Cardiac fibroblast (primary cell): ENCODE results near the gene OOEP.
"Not testable (repeated sequence)": the region's sequence is repeated elsewhere in the genome, so short reads cannot be mapped to it uniquely, and the experiment has no call there.

Source experiments
- DNase-seq, 2 donors: peaks; one replicate each; pipeline versions ENCODE4 v3.0.0 to v3.0.0-alpha.2; 2010; ENCODE audit warnings: low read depth in 2 of 2
- H3K4me3 ChIP-seq, 2 donors: replicated peaks in 1 of 2; 1 replicate in 1 of 2; 2 replicates in 1 of 2; pipeline ENCODE4 v1.5.1; 2011; ENCODE audit warnings: low read depth in 2 of 2, low read length in 2 of 2, mild to moderate bottlenecking in 2 of 2, moderate library complexity in 1 of 2
- CTCF ChIP-seq: IDR thresholded peaks from one replicate; pipeline ENCODE4 v1.5.1; 2011; ENCODE audit warnings: low read depth, mild to moderate bottlenecking, low read length, inconsistent platforms

OOEP gene

DNA sequence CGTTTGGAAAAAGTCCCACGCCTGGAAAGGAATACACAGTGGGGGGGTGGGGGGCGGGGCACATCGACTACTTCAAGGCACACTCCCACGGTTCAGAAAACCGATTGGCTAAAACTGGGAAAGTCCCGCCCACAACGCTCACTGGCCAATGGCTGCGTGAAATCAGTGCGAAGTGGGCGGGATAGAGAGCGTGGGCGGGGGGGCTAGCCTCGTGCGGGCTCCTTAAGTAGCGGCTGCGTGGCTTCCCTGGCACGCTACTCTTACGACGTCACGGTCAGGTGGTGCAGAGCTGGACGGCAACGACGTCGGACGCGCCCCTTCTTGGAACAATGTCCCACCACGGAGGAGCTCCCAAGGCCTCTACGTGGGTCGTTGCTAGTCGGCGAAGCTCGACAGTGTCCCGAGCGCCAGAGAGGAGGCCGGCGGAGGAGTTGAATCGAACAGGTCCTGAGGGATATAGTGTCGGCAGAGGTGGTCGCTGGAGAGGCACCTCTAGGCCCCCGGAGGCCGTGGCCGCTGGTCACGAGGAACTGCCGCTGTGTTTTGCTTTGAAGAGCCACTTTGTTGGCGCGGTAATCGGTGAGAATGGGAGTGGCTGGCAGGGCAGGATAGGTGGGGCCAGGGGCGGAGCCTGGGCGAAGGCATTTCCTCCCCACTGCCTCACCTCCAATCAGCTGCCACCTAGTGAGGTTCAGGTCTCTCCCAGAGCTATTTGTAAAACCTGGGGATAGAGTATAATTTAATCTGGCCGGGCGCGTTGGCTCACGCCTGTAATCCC, 25.1 kb upstream of the OOEP start, which contains the start of gene DDX43:
TSS of gene DDX43 (plus strand) at position 252 of the 778 bp plus-strand sequence. CDS start at position 330, 78 bp downstream.
- peak within 1 kb of the TSS; percentile 28 to 47 for H3K4me3 ChIP-seq
- no peak for TF ChIP-seq CTCF
- peak; percentile 60 to 71 for DNase-seq

DNA sequence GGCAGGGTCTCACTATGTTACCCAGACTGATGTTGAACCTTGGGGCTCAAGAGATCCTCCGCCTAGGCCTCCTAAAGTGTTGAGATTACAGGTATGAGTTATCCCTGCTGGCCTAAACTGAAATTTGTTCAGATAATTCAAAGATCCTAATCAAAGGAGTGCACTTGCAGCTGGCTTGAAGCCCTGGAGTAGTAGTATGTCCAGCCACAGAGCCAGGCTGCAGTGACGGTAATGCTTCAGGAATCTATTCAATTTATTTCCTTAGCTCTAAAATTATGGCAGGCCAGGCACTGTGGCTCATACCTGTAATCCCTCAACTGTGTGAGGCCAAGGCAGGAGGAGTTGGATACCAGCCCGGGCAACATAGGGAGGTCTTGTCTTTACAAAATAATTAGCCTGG, 23.6 kb upstream of the OOEP start:
- no peak for DNase-seq
- no peak for TF ChIP-seq CTCF
- no peak overlapping the region for H3K4me3 ChIP-seq

DNA sequence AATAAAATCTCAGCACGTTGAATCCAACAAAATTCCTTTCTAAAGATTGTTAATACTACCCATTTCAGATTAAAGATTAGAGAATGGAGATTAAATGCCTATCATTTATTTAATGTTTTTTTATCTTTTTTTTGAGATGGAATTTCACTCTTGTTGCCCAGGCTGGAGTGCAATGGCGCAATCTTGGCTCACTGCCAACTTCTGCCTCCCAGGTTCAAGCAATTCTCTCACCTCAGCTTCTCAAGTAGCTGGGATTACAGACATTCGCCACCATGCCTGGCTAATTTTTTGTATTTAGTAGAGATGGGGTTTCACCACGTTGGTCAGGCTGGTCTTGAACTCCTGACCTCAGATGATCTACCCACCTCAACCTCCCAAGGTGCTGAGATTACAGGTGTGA, 22.5 kb upstream of the OOEP start:
- peak in 1 of 2 donors; percentile 5 for DNase-seq
- H3K4me3 ChIP-seq: not testable (repeated sequence)

DNA sequence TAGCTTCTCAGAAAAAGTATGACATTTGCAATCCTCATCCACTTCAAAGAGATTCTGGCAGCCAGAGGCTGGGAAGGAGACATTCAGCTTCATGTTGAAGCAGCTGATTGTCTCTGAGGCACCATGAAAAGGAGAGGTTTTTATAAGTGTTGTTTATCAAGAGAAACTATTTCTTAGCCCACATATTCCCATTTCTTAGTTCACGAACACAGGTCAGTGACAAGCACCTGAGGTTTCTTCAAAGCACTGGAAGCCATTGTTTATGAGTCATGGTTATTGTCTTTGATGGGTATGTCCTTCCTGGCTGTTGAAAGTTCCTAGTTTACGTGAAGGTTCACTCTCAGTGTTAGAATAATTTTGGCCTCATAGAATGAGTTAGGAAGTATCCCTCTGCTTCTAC, 22.0 kb upstream of the OOEP start:
- H3K4me3 ChIP-seq: no peak overlapping the region
- no peak for TF ChIP-seq CTCF
- DNase-seq: peak in 1 of 2 donors; percentile 18

DNA sequence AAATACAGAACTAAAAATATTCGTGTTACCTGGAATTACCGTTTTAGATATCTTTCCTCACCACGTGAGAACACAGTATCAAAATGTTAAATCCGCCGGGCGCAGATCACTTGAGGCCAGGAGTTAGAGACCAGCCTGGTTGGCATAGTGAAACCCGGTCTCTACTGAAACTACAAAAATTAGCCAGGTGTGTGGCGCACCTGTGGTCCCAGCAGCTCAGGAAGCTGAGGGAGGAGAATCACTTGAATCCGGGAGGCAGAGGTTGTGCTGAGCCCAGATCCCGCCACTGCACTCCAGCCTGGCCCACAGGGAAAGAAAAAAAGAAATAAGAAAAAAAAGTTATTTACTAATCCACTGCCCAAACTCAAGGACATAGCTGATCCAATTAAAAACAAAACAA, 20.2 kb upstream of the OOEP start:
- no peak for TF ChIP-seq CTCF
- no peak for DNase-seq
- H3K4me3 ChIP-seq: no peak overlapping the region

DNA sequence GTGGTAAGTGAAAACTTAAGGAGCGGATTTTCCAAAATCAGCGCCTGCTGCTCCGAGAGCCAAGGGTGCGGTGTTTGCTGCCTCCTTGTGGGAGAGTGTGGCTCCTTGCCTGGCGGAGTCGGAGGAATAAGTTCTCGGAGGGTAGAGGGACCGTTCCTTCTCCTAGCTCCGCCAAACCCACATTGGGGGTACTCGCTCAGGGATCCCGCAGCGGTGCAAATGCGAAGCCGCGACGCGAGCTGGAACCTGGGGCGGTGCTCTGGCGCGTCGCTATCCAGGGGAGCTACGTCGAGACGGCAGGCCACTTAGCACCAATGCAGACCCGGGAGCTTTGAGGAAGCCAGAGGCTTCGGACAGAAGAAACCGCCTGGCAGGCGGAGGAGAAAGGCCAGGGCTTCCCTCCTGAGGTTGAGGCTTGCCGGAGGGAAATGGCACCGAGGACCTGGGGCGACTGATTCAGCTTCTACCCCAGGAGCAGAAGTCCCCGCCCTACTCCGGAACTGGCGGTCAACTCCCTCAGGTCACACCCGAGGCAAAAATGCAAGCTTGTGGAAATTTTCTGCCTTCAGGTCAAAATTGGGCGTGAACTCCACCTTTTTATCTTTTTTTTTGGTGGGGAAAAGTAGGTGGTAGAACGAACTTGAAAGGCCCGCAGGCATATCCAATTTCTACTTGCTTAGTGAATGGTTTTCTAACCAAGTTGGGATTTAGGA, 19.3 kb upstream of the OOEP start:
- H3K4me3 ChIP-seq: peak overlapping the region; percentile 53 to 60
- TF ChIP-seq CTCF: peak; percentile 82
- DNase-seq: peak; percentile 67 to 72

DNA sequence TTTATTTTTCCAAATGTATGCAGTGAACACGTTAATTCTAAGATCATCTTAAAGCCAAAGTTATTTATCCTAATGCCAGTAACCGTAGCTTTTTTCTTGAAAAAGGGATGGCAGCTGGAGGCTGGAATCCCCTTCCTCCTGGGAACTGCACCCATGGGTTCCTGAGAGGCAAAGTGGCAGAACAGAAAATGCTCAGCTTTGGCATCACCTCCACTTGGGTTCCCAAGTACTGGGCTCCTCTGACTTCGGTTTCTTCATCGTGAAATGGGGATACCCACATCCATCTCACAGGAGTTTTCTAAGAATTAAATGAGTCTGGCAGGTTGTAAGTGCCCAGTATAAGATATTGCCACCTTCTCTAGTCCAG, 18.7 kb upstream of the OOEP start:
- H3K4me3 ChIP-seq: peak overlapping the region; percentile 53 to 60
- DNase-seq: no peak
- no peak for TF ChIP-seq CTCF
